ENCODE data around the gene FGF13.
A peak's percentile ranks its signal among the peaks of the same experiment; 100 is the strongest.

The FGF13 gene

DNA sequence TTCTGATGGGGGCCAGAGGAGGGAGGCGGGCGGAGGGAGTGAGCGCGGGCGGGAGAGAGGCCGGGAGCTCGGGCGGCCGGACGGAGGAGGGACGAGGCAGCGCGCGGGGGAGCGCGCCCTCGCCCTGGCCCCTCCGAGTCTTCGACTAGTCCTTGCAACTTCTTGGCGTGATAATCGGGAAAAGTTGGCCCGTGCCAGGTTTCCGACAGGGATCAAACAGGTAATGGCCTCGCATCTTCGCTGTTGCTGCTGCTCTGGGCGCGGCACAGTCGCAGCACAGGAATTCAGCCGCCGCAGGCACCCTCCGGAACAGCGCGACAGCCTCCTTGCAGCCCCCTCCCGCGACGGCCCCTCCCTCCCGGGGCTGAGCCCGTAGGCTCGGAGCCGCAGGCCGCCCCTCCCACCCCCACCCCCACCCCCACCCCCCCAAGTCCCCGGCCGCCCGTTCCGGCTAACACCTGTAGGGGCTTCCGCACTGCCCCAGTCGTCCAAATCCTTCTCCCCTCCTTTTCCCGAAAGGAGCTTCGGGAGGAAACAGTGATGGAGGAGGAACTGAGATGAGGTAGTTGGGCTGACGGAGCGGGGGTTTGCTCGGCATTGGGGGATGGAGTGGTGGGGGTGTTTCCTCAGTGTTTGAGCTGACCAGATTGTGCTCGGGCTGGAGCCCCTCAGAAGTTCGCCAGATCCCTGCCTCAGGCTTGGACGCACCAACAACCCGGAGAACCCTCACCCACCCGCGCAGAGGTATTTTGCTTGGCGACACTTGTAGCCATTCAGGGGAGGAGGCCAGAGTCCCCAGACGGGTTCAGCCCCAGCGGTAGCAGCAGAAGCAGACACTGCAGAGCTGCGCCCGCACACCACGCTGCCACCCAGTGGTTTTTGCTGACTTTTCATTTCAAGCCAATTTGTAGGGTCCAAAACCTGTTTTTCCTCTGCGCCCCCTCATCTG lies at the start of gene FGF13:
Gene FGF13 (minus strand): TSS at position 319 of the 949 bp plus-strand sequence. CDS start 714 bp downstream, outside the sequence.
- DNase-seq (ENCODE audit: low spot score): peak; percentile 8

DNA sequence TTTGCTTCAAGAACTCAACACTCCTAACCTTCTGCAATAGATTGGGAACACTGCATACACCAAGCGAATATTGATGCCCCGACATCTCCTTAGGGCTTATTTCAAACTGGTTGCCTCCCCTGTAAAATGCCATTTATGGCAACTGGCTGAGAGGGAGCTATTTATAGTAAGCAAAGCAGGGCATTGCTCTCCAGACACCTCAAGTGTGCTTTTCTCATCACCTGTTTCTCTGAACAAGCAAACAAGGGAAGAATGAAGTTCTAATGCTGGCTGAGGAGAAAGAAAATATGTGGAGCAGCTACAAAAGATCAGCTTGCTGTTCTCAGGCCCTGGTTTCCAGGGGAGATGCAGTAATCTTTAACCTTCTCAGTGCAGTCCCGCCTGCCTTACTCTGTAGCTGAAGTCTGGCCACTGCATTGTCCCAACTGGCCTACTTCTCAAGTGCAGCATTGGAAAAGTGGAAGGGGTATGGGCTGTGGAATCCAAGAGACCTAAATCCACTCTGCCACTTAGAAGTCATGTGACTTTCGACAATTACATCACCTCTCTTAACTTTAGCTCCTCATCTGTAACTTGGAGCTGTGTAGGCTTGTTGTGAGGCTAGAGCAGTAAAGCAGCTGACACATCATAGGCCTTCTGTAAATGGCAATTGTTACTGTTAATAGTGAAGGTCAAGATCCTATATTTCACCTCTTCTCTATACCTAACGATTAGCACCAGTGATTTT lies 47.9 kb upstream of the FGF13 start:
- no peak for DNase-seq (ENCODE audit: low spot score)

DNA sequence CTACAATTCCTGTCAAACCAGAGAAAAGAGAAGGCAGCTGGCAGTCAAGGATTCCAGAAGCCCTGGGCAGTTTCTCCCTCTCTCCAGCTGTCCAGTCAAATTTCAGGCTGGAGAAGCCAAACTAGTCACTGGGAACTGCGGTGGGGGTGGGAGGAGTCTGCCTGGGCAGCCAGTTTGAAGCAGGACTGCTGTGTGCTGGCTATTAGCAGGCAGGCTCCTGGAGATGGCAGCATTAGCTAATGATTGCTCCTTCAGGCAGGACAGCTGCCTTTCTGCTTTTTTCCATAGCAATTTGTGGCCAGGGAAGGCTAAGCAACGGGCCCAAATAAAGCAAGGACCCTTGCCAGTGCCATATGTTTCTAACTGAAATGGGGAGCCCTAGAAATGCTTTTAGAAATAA lies 44.7 kb upstream of the FGF13 start:
- no peak for DNase-seq (ENCODE audit: low spot score)

DNA sequence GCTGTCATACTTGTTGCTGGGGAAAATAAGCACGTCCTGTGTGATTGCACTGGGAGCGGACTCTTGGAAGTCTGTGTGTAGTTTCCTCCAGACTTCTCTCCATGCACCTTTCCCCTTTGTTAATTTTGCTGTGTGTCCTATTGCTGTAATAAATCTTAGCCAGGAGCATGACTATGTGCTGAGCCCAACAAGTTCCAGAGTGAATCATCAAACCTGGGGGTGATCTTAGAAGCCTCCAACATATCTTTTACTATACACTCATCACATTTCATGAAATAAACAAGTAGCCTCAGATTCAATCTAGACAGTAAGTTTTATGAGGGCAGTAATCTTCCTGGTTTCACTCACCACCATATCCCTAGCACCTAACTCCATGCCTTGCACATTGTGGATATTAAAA lies 43.3 kb upstream of the FGF13 start:
- no peak for DNase-seq (ENCODE audit: low spot score)

DNA sequence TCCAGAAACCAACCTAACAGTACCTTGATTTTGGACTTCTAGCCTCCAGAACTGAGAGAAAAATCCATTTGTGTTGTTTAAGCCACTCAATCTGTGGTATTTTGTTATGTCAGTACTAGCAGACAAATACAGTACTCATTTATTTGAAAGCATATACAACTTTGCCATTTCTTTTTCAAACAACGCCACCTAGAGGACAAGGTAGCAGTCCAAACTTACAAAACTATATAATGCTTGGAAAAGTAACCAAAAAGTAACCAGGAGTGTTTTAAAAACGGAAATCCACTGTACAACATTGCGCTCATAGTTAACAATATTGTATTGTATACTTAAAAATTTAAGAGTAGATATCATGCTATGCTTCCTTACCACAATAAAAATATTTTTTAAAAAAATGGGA lies 37.0 kb upstream of the FGF13 start:
- DNase-seq (ENCODE audit: low spot score): no peak

DNA sequence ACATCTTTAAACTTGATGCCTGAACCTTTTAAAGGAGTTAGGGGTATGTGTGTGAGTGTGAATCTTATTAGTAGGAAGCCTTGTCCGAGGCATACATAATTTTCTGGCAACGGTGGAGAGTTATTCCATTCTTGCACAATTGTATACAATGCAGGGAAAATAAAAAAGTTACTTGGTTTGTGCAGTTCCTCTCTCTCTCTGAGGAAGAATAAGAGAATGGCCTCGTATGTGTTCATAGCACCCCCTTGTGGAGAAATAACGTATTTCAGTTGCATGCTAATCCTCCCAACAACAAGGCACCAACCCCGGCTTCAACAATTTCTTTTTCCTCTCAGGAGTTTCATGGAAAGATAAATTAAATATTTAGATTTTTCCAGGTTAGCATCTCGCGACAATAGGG lies 33.7 kb upstream of the FGF13 start:
- DNase-seq (ENCODE audit: low spot score): peak; percentile 28

DNA sequence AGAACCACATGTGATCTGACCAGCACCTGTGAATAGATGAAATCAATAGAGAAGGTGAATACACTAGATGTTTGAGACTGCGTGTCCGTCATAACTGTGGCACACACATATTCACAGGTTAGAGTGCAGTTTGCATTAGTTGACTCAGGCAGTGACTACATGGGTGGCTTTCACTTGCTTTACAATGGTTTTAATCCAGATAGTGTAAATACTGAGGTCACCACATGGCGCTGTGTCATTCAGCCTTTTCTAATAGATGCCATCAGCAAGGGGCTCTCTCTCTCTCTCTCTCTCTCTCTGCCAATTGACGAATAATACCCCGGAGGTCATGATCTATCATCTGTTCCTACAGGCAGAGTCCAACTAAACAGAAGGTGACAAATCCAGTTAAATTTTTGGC lies 30.7 kb upstream of the FGF13 start:
- no peak for DNase-seq (ENCODE audit: low spot score)

DNA sequence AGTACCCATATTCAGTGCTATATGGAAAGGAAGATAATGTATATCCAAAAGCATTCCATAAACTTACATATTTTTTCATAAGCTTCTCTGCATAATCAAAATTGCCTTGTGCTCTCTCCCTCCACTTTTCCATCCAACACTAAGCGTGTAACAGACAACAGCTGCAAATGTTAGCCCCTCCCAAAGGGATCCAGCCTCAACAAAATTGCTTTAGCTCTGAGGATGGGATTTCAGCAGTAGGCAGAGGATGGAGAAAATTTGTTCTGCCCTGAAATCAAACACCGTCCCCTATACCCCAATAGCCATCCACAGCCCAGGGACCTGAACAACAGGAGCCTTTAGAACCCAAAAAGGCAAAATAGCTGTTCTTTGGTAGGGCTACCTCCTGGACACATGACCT lies 28.8 kb upstream of the FGF13 start:
- no peak for DNase-seq (ENCODE audit: low spot score)

DNA sequence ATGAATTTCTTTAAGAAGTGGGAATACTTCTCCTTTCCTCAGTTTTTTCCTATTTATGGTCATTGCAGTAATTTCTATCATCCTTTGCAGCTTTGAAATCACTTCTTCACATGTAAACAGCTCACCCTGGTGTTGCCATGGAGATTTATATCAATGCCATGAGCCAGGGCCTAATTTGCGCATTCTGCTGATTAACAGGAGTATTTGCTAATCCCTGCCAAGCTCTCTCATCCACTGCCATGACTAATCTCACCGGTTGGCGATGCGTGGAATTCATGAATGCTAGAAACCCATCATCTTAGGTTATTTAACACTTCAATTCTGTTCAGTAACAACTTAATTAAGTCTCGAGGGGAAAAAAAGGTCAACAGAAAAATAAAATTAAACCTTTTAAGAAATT lies 11.8 kb upstream of the FGF13 start:
- DNase-seq (ENCODE audit: low spot score): no peak

DNA sequence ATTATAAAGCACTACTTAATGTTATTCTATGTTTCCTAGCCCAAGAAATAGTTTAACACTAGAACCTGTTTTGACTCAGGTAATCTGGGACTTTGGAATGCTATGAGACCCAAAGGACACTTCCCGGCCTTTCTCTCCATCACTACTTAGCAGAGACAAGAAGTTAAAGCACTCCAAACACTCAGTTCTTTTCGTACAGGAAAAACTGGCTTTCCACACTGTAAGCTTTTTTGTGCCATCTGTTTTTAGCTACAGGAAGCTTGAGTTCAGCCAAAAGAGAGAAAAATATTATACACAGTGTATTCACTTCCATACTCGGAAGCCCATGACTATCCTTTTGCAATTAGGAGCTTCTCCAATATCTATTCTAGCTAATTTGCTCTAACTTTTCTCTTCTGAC lies 7.9 kb upstream of the FGF13 start:
- DNase-seq (ENCODE audit: low spot score): no peak

DNA sequence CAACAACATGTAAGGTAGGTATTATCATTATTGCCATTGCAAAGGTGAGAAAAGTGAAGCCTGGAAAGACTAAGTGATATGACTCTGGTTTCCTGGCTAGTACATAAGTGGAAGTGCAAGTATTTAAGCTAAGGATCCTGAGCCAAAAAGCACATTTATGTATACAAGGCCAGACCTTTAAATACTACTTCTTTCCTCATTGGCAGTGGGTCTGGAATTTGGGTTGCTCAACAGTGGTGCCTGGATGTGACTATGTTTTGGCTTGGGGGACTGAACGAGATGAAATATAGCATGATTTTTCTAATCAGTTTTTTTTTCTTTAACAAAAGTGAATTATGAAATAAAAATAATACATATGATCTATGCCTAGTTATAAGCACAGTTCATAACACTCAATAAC lies 7.4 kb upstream of the FGF13 start:
- DNase-seq (ENCODE audit: low spot score): no peak

DNA sequence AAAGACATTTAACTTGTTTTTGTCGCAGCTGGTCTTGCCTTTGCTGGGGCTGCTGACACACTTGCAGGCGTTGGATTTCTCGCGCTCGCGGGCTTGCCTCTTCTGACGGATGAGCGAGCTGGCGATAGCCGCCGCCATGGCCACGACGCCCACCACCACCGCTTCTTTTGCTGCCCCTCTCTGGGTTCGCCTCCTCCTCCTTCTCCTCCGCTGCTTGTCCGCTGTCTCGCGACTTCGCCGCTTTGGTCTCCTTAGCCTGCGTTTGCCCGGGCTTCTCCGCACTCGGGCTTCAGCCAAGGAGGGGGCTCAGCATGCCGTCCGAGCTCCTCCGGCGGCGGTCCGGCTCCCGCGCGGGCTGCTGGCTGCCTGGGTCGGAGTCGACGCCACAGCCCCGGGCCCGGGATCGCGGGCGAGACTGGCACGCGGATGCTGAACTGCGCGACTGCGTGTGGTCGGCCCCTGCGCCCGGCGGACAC lies 613 bp downstream of the FGF13 start:
- DNase-seq (ENCODE audit: low spot score): no peak

DNA sequence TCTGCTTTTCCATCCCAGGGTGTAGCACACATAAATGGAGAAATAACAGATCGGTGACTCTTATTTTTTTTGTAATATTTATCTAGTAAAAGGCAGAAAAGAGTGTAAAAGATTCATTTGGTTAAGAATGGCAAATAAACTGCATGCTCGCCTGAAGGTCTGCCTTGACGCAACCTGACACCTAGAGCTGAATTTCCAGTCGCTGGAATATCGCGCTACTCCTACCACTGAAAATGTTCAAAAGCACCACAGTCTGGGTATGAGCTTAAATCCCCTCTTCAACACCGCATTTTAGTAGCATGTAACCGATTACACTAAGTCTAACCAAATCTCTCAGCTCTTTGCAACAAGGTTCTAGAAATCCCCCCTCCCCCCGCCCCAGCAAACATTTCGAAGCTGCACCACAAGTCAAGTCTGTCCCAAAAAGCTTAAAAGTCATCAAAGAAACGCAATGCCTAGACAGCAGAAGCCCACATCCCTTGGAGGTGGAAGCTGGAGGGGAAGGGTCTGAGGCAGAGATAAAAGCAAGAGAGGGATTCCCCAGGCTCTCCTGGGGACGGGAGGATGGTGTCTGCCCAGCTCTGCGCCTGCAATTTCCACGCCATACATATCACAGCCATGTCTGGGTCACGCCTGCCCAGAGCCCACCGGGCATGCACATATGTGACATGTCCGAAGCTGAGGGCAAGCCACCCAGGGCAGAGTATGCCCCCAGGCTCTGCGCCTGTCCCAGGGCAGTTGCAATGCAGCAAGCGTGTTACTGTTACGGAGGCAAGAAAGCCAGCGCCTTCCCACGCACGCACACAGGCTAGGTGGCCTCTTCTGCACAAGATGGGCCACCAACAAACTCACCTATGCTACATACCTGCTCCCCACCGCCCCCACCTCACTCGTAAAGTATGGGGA lies 1.4 kb downstream of the FGF13 start:
- DNase-seq (ENCODE audit: low spot score): no peak

DNA sequence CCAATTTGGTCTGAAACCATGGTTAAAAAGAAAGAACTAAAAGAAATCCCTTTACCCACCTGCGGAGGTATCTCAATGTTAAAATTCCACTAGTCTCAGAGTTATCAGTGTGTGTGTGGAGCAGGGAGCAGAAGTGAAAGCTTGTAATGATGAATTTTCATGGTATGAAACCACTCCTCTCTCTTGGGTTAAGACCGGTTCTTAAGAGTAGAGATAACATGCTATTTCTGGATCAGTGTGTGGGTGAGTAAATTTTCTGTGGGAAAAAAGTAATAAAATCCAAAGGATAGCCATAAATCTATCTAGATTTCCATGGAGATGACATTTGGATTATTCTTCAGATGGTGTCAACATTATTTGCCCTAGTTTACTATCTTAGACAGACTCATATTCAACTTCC lies 3.2 kb downstream of the FGF13 start:
- no peak for DNase-seq (ENCODE audit: low spot score)

DNA sequence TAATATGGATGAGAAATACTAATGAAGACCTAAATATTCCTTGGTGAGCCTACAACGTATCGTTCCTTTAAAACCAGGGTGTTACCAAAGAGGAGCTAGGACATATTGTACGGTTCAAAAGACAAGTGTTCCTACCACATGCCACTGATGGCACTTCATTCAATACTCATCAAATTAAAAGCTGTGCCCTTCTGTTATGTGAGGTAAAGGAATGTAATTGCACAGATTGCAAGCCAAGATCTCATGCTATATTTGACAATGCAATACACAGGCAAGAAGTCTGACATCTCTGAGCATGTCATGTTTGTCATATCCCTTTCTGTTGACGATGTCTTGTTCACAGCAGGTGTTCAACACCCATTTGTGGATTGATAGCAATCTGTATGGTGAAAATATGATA lies 6.9 kb downstream of the FGF13 start:
- no peak for DNase-seq (ENCODE audit: low spot score)

DNA sequence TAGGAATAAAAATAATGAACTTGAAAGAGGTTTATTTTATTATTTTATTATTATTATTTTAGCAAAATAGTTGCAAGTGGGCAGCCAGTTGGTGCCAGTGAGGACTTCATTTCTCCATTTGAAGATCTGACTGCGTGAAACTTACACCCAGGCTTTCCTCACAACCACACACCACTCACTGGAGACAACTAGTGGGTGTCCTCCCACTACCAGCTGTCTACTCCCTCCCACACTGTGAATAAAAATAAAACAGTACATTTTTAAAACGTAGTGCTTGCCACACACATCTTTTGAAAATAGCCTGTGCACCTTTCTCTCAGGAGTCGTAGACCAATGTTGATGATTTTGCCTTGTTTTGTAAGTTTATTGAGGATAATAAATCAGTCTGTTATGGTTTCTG lies 7.4 kb downstream of the FGF13 start:
- DNase-seq (ENCODE audit: low spot score): no peak

DNA sequence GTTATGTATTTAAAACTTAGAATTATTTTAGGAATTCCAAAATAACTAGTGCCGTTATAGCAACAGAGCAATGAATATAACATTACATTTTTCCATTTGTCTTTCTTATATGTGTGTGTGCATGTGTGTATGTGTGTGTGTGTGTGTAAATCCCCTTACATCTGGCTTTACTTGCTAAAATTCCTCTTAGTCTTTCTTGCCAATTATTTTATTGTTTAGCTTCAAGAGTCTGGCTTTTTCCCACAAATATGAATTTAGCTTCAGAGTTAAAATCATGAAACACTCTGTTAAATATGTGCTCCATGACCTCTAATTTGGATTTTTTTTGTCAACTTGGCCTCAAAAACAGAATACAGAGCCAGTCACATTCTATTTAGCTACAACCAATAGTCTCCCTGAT lies 18.9 kb downstream of the FGF13 start:
- DNase-seq (ENCODE audit: low spot score): no peak

DNA sequence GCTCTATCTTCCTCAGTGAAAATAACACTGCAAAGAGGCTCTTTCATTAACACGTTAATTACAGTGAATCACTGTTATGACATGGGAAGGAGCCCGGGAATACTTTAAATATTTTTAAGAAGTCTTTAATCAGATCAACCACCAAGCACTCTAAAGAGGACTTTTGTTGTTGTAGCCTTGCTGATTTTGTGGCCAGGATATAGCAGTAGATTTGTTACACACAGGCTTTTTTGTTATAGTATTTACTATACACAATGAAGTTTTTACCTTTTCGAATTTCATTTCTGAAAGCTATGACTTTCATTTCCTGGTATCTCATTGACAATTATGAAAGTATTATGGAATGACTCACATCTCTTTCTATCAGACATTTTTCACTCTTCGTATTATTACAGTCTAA lies 20.3 kb downstream of the FGF13 start:
- DNase-seq (ENCODE audit: low spot score): no peak

DNA sequence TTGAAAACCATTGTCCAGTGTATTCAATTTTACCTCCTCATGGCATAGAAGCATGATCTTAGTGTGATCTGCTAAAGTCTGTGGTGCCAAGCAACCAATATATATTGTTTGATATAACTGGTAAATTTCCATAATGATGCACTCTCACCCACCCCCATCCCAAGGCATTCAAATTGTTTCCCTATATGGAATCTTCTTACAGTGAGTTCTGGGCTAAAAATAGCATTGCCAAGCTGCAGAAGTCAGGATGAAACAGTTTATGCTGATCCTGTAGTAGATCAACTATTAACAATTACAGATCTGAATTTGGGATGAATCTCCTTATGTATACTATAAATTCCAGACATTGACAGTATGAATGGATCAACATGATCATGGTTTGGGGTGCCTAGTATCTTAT lies 20.9 kb downstream of the FGF13 start:
- DNase-seq (ENCODE audit: low spot score): no peak

DNA sequence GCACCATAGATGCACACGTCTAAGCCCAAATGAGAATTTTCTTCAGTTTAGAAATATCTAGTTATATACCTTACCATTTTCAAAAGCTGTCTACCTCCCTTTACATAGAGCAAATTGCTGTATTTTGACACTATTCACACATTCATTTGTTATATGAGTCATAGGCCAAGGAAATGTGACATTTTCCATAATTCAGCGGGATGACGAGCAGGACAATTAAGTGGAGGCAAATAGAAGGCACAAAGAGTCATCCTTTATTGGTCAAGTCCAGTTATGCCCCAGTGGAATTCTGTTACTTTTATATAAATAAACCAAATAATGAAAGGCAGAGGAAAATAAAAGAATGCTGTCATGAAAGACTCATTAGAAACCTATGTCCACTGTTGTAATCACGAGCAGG lies 27.9 kb downstream of the FGF13 start:
- no peak for DNase-seq (ENCODE audit: low spot score)

DNA sequence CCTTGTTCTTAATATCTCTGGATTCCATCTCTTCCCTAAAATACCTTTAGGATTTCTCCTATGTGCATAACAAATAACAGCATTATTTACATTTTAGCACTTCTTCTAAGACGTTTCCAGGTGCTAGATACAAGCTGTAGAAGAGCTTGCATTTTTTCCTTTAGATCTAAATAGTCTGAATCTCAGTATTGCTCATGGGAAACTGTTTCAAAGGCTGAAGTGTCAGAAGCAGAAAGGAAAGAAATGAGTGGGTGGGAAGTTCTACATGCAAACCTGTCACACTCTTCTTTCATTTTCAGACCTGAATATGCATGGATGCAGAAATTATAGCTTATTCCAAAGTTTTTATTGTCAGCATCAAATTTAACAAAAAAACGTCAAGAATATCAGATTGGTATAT lies 41.8 kb downstream of the FGF13 start:
- no peak for DNase-seq (ENCODE audit: low spot score)

DNA sequence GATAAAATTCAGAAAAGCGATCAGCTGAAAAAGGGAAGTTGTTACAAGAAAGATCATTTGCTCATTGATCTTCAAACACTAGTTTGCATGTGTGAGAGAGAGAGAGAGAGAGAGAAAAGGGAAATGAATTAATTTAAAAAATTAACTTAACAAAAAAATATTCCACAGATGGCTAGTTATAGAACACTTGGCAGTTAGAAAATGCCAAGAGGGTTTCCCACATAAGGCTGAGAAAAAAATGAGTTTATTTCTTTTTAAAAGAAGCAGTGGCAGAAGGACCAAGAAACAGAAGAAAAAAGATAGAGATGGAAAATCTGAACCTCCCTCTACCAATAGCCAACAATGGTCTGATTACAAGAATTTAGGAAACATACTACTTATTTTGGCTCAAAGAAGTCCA lies 47.1 kb downstream of the FGF13 start:
- DNase-seq (ENCODE audit: low spot score): no peak
